CD8-positive, alpha-beta memory T cell (primary cell): ENCODE data around the gene CEP68. TPM values are rescaled to one million over a fixed set of nuclear protein-coding genes. Genes with fewer than 3 reads are reported as not detected.
A peak's percentile ranks its signal among the peaks of the same experiment; 100 is the strongest.
"Not testable (repeated sequence)": the region's sequence is repeated elsewhere in the genome, so short reads cannot be mapped to it uniquely, and the experiment has no call there.

Experiments used
- CTCF ChIA-PET: fragments of 350-600 bp; sonication (Branson Sonifier 250); formaldehyde crosslinking; loops from one replicate; lab custom pipeline; 2021; ENCODE audit warnings: antibody characterized with exemption; lab: Charles Lee
- POLR2A ChIA-PET: fragments of 350-600 bp; sonication (Branson Sonifier 250); formaldehyde crosslinking; loops from one replicate; lab custom pipeline; 2021; ENCODE audit warnings: antibody characterized with exemption; lab: Charles Lee
- DNase-seq, 5 donors: peaks; one replicate each; pipeline versions ENCODE4 v3.0.0 to v3.0.0-alpha.2; 2020 to 2022; ENCODE audit warnings: mixed read lengths in 1 of 5
- H3K27ac ChIP-seq: one replicate; pipeline ENCODE4 v1.7.0; 2013; ENCODE audit warnings: low read depth, mild to moderate bottlenecking, low read length, moderate library complexity
- H3K27me3 ChIP-seq: 2 replicates; pipeline ENCODE4 v1.7.0; 2013; ENCODE audit warnings: low read length, mild to moderate bottlenecking; ENCODE audit not compliant: insufficient read depth, poor library complexity, severe bottlenecking
- H3K36me3 ChIP-seq: 2 replicates; pipeline ENCODE4 v1.7.0; 2013; ENCODE audit warnings: mild to moderate bottlenecking, low read length, moderate library complexity; ENCODE audit not compliant: insufficient read depth
- H3K4me1 ChIP-seq: 2 replicates; pipeline ENCODE4 v1.7.0; 2013; ENCODE audit warnings: mild to moderate bottlenecking, low read length, moderate library complexity; ENCODE audit not compliant: insufficient read depth
- H3K4me3 ChIP-seq: 2 replicates; pipeline ENCODE4 v1.7.0; 2013; ENCODE audit warnings: mild to moderate bottlenecking, low read length
- H3K9me3 ChIP-seq: 2 replicates; pipeline ENCODE4 v1.7.0; 2013; ENCODE audit warnings: mild to moderate bottlenecking, low read length
- H3K27ac Mint-ChIP-seq, 8 donors: one replicate each; pipeline ENCODE4 v1.8.0; 2020 to 2021; ENCODE audit warnings: mixed read lengths in 8 of 8, mild to moderate bottlenecking in 6 of 8, inconsistent platforms in 3 of 8, moderate library complexity in 3 of 8
- H3K27me3 Mint-ChIP-seq, 2 donors: one replicate each; pipeline ENCODE4 v1.8.0; 2020 to 2021; ENCODE audit warnings: mixed read lengths in 2 of 2, mild to moderate bottlenecking in 1 of 2, moderate library complexity in 1 of 2
- H3K36me3 Mint-ChIP-seq, 3 donors: one replicate each; pipeline ENCODE4 v1.8.0; 2020 to 2021; ENCODE audit warnings: mixed read lengths in 3 of 3, inconsistent platforms in 1 of 3, mild to moderate bottlenecking in 1 of 3
- H3K4me1 Mint-ChIP-seq, 3 donors: one replicate each; pipeline ENCODE4 v1.8.0; 2020 to 2021; ENCODE audit warnings: mixed read lengths in 3 of 3, inconsistent platforms in 1 of 3, mild to moderate bottlenecking in 1 of 3
- H3K4me3 Mint-ChIP-seq, 7 donors: one replicate each; pipeline ENCODE4 v1.8.0; 2020 to 2021; ENCODE audit warnings: mixed read lengths in 7 of 7, mild to moderate bottlenecking in 6 of 7, moderate library complexity in 4 of 7, inconsistent platforms in 2 of 7
- H3K9me3 Mint-ChIP-seq, 5 donors: one replicate each; pipeline ENCODE4 v1.8.0; 2020 to 2022; ENCODE audit warnings: mixed read lengths in 5 of 5, mild to moderate bottlenecking in 3 of 5, moderate library complexity in 2 of 5, inconsistent platforms in 1 of 5
- polyA plus RNA-seq: library from polyadenylated mRNA; unstranded; fragments of 300-500 nt; fragmentation: Illumina TruSeq; gene quantifications from one replicate; pipeline ENCODE4 v1.2.3, GENCODE V29; 2021
- total RNA-seq, 2 experiments: library from RNA; stranded (reverse); gene quantifications; one replicate each; pipeline ENCODE4 v1.2.3, GENCODE V29; 2021

Gene CEP68
- total and polyA plus RNA-seq, 3 experiments from 2014 or later, result 7.2 to 24.7 (median 7.4) TPM

DNA sequence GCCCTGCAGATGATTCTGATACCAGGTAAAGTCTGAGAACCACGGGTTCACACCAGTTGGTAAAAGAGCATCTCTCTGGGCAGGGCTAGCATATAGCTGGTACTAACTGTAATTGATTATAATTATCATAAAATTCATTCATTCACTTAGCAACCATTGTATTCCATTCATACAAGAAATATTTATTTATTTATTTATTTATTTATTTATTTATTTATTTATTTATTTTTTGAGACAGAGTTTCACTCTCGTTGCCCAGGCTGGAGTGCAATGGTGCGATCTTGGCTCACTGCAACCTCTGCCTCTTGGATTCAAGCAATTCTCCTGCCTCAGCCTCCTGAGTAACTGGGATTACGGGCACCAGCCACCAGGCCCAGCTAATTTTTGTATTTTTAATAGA, 22.5 kb upstream of the CEP68 start:
- not testable (repeated sequence) for H3K4me3 ChIP-seq, H3K27ac Mint-ChIP-seq, H3K9me3 ChIP-seq, H3K9me3 Mint-ChIP-seq, H3K27me3 Mint-ChIP-seq, H3K27me3 ChIP-seq, DNase-seq, H3K27ac ChIP-seq, H3K36me3 ChIP-seq, H3K4me3 Mint-ChIP-seq
- POLR2A ChIA-PET, result interaction anchor here (0.6 to 0.7 kb wide), 2 partner anchors 116 to 120 kb away, joined by 3 read pairs; no protein-coding TSS in a partner anchor
- H3K4me1 Mint-ChIP-seq, result peaks cover 21 to 25% (median 23%) of the 10 kb centered on the region in 3 donors
- CTCF ChIA-PET, result interaction anchor here (1.1 to 4.6 kb wide), 2 partner anchors 116 to 382 kb away, joined by 5 to 22 read pairs; no protein-coding TSS in a partner anchor
- peaks cover 0 to 14% (median 13%) of the 10 kb centered on the region in 3 donors for H3K36me3 Mint-ChIP-seq
- H3K4me1 ChIP-seq, result peaks cover 26% of the 10 kb centered on the region

DNA sequence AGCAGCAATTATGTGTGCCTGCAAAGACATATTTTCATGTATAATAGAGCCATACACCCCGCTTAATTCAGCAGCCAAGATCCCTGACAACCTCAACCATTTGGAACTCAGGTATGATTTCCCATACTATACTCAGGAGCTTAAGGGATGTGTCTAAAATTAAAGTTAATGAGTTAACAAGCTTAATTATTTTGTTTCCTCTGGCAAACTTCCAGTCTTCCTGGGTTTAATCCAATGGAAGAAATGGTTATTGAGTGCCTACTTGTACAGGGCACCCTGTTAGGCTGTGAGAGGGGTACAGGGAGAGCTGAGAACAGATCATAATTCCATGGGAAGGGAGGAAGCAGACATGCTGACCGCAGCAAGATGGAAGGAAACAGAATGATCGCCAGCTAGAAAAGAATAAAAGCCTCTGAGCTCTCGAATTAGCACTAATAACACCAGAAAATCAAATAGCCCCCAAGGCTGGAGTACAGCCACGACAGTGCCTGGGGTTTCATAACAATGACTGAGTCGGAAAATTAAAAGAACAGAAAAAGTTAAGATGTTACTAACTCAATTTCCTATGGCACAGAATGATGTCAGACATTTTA, 20.8 kb upstream of the CEP68 start:
- no peak overlapping the region for H3K4me3 Mint-ChIP-seq
- Histone ChIP-seq H3K36me3 (no peaks in the 10 kb centered on the region), H3K4me3 (no peak overlapping the region), H3K4me1 (peaks cover 29% of the 10 kb centered on the region), H3K9me3 (no peaks in the 10 kb centered on the region), H3K27ac (no peak overlapping the region), H3K27me3 (no peaks in the 10 kb centered on the region)
- no peak for DNase-seq
- ChIA-PET POLR2A (no interaction called here), CTCF (interaction anchor here (4.6 kb wide), 1 partner anchor 118 kb away, joined by 22 read pairs; no protein-coding TSS in a partner anchor)
- H3K27ac Mint-ChIP-seq, result no peak overlapping the region
- H3K27me3 Mint-ChIP-seq, result no peaks in the 10 kb centered on the region
- peaks cover 0 to 16% (median 12%) of the 10 kb centered on the region in 3 donors for H3K36me3 Mint-ChIP-seq
- H3K4me1 Mint-ChIP-seq, result peaks cover 26 to 30% (median 26%) of the 10 kb centered on the region in 3 donors
- no peaks in the 10 kb centered on the region for H3K9me3 Mint-ChIP-seq

DNA sequence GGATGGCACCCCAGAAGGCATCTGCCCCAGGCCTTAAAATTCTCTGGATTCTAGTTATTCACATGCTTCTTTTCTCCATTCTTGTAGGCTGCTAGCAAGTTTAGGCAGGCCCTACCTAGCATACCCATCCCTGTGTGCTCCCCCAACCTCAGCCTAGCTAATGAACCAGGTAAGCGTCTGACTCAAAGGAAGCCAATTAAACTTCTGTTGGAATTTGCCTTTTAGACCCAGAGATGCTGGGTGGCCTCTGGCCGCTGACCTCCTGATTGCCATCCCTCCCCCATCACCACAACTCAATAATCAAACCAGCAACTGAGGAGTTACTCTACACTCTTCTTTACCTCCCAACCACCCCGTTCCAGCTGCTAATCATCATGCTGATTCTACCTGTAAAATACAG, 19.0 kb upstream of the CEP68 start:
- peaks cover 12 to 16% (median 13%) of the 10 kb centered on the region in 3 donors for H3K4me1 Mint-ChIP-seq
- H3K9me3 Mint-ChIP-seq, result no peaks in the 10 kb centered on the region
- Histone ChIP-seq H3K27ac (no peak overlapping the region), H3K9me3 (no peaks in the 10 kb centered on the region), H3K27me3 (no peaks in the 10 kb centered on the region), H3K4me1 (peaks cover 14% of the 10 kb centered on the region), H3K4me3 (no peak overlapping the region), H3K36me3 (no peaks in the 10 kb centered on the region)
- H3K36me3 Mint-ChIP-seq, result peaks cover 0 to 17% (median 11%) of the 10 kb centered on the region in 3 donors
- no peak overlapping the region for H3K27ac Mint-ChIP-seq
- ChIA-PET POLR2A (no interaction called here), CTCF (interaction anchor here (4.0 kb wide), 1 partner anchor 119 kb away, joined by 32 read pairs; no protein-coding TSS in a partner anchor)
- DNase-seq, result no peak
- no peaks in the 10 kb centered on the region for H3K27me3 Mint-ChIP-seq
- no peak overlapping the region for H3K4me3 Mint-ChIP-seq

DNA sequence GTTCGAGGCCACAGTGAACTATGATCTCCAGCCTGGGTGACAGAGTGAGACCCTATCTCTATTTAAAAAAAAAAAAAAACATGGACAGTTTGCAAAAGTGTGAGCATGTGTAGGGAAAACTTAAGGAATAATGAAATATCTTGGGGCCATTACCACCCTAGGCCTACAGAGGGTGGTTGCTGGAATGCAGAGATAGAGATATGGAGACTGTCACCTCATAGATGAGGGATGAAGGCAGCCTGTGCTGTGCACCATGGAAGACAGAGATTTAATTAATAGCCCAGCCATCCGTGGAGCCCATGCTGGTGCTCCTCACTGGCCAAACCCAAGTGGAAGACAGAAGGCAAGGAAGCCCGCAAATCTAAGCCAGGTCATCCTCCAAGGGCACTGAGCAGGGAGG, 16.6 kb upstream of the CEP68 start:
- CTCF ChIA-PET, result interaction anchor here (0.7 to 4.0 kb wide), 9 partner anchors 8 to 124 kb away, joined by 3 to 32 read pairs (median 3); partner anchors contain the start of gene CEP68

DNA sequence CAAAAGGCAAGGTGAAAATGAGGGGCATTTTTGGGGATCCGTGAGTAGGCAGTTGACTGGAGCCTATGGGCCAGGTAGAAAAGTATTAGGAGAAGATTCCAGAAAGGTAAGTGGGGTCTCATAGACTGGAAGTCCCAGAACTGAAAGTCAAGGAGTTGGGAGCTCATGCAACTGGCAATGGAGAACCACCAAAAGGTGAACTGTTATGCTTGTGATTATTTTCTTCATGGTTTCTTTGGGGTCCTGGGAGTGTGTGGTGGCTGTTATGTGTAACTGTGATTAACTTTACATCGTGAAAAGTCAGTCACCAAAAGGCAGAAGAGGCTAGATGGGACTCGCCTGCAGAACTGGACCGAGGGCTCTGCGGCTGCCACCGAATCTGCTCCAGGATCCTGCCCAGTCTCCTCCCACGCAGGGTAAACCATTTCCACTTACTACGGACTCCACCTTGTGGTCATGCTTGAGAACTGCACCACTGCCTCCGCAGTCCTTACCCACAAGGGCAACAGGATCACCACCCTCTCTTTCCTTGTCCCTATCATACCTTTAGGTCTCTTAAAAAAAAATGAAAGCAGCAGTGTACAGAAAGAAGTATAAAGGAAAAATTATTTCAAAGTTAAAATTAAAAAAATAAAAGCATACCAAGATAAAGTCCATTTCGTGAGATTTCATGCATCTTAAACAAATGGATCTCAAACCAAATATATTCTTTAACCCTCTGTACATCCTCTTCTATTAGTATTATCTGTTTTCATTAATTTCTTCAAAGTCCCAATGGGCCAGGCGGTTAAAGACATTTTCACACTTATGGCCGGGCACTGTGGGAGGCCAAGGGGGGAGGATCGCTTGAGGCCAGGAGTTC, 15.6 kb upstream of the CEP68 start:
- peaks cover 14 to 33% (median 20%) of the 10 kb centered on the region in 3 donors for H3K36me3 Mint-ChIP-seq
- POLR2A ChIA-PET, result interaction anchor here (1.1 kb wide), 1 partner anchor 49 kb away, joined by 4 read pairs; no protein-coding TSS in a partner anchor
- Histone ChIP-seq H3K4me1 (peaks cover 4% of the 10 kb centered on the region), H3K9me3 (no peaks in the 10 kb centered on the region), H3K27me3 (no peaks in the 10 kb centered on the region), H3K36me3 (no peaks in the 10 kb centered on the region), H3K4me3 (no peak overlapping the region), H3K27ac (no peak overlapping the region)
- no peaks in the 10 kb centered on the region for H3K27me3 Mint-ChIP-seq
- CTCF ChIA-PET, result interaction anchor here (0.7 to 4.0 kb wide), 9 partner anchors 14 to 125 kb away, joined by 3 to 32 read pairs (median 5); partner anchors contain the start of gene CEP68
- peak overlapping the region in 4 of 7 donors; percentile 32 to 55 (median 44) for H3K4me3 Mint-ChIP-seq
- peaks cover 0 to 8% (median 8%) of the 10 kb centered on the region in 5 donors for H3K9me3 Mint-ChIP-seq
- H3K27ac Mint-ChIP-seq, result peak overlapping the region in 2 of 8 donors; percentile 38 to 39
- peaks cover 7 to 12% (median 9%) of the 10 kb centered on the region in 3 donors for H3K4me1 Mint-ChIP-seq
- peak; percentile 61 to 80 (median 66) for DNase-seq

More for the DNA sequence above, 16.6 kb upstream of the CEP68 start:
- Mint-ChIP-seq H3K9me3 (peaks cover 0 to 8% (median 4%) of the 10 kb centered on the region in 5 donors), H3K4me1 (peaks cover 7 to 12% (median 9%) of the 10 kb centered on the region in 3 donors), H3K27me3 (no peaks in the 10 kb centered on the region), H3K36me3 (peaks cover 8 to 30% (median 15%) of the 10 kb centered on the region in 3 donors), H3K4me3 (no peak overlapping the region), H3K27ac (peak overlapping the region in 1 of 8 donors; percentile 6)
- Histone ChIP-seq H3K36me3 (no peaks in the 10 kb centered on the region), H3K4me1 (peaks cover 4% of the 10 kb centered on the region), H3K27me3 (no peaks in the 10 kb centered on the region), H3K27ac (no peak overlapping the region), H3K9me3 (no peaks in the 10 kb centered on the region), H3K4me3 (no peak overlapping the region)
- POLR2A ChIA-PET, result no interaction called here
- DNase-seq, result no peak

DNA sequence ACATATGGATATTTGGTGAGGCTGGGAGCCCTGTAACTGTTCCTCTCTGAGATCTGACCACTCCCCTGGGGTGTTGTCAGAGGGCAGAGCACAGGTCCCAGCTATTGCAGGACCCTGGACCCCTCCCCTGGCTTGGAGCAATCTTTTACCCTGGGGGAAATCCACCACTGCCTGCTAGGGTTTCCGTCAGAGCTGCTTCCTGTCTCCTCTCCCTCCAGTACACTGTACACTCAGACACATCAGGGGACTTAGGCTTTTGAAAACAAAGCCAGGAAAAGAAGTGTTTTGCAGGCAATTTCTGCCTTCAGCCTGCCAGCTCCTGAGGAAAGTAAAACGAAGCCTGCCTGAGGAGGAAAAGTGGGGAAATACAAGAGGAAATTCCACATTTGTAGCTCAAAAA, 13.2 kb upstream of the CEP68 start:
- peaks cover 16 to 24% (median 21%) of the 10 kb centered on the region in 3 donors for H3K36me3 Mint-ChIP-seq
- no peaks in the 10 kb centered on the region for H3K27me3 ChIP-seq
- CTCF ChIA-PET, result interaction anchor here (2.6 to 3.4 kb wide), 3 partner anchors 12 to 127 kb away, joined by 7 to 21 read pairs (median 14); partner anchors contain the start of gene CEP68
- no peaks in the 10 kb centered on the region for H3K9me3 ChIP-seq
- peaks cover 7 to 12% (median 9%) of the 10 kb centered on the region in 3 donors for H3K4me1 Mint-ChIP-seq
- no peaks in the 10 kb centered on the region for H3K36me3 ChIP-seq
- no peaks in the 10 kb centered on the region for H3K27me3 Mint-ChIP-seq
- no peak overlapping the region for H3K4me3 Mint-ChIP-seq
- POLR2A ChIA-PET, result no interaction called here
- peaks cover 0 to 8% (median 8%) of the 10 kb centered on the region in 5 donors for H3K9me3 Mint-ChIP-seq
- H3K27ac ChIP-seq, result no peak overlapping the region
- no peak overlapping the region for H3K4me3 ChIP-seq
- DNase-seq, result no peak
- H3K27ac Mint-ChIP-seq, result no peak overlapping the region
- peaks cover 4% of the 10 kb centered on the region for H3K4me1 ChIP-seq

DNA sequence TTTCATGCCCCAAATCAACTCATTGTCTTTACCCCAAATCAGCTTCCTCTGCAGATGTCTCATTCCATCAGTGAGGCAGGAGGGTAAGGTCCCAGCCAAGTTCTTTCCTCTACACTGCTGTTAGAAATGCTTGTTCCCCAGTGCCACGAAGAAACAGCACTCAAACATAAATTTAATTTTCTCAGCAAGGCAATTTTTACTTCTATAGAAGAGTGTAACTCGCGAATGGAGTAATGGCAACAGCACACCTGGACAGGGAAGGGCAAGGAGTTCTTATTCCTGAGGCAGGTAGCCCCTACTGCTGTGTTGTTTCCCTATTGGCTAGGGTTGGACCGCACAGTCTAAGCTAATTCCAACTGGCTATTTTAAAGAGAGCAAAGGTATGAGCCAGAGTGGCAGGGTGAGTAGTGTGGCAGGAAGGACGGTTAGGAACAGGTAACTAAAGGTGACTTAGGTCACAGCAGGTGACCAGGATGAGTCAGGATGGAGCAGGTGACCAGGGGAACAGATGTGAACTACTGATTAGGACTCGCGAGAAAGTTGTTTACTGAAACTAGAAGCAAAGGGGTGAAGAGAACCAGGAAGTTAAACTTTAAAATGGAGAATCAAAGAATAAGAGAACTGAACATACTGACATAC, 12.0 kb upstream of the CEP68 start:
- no peak overlapping the region for H3K27ac ChIP-seq
- no peaks in the 10 kb centered on the region for H3K27me3 Mint-ChIP-seq

More for the DNA sequence above, 12.0 kb upstream of the CEP68 start:
- no peak for DNase-seq
- Histone ChIP-seq H3K27me3 (no peaks in the 10 kb centered on the region), H3K4me3 (no peak overlapping the region), H3K36me3 (no peaks in the 10 kb centered on the region), H3K9me3 (no peaks in the 10 kb centered on the region), H3K4me1 (peaks cover 4% of the 10 kb centered on the region)
- ChIA-PET POLR2A (no interaction called here), CTCF (interaction anchor here (2.6 to 3.4 kb wide), 3 partner anchors 11 to 128 kb away, joined by 7 to 21 read pairs (median 14); partner anchors contain the start of gene CEP68)
- Mint-ChIP-seq H3K36me3 (peaks cover 18 to 20% (median 19%) of the 10 kb centered on the region in 3 donors), H3K9me3 (peaks cover 0 to 15% (median 8%) of the 10 kb centered on the region in 5 donors), H3K4me3 (no peak overlapping the region), H3K4me1 (peaks cover 7 to 12% (median 9%) of the 10 kb centered on the region in 3 donors), H3K27ac (peak overlapping the region in 1 of 8 donors; percentile 10)
